ENCODE measurements around the gene LRRTM4. TPM values are rescaled to one million over a fixed set of nuclear protein-coding genes. Genes with fewer than 3 reads are reported as not detected.

LRRTM4 gene
- total and polyA plus RNA-seq, 10 of the 15 experiments (the other 5 are each of a cell fraction or from before 2014, with no cell fraction given), result 0.01 to 1.0 TPM; not detected in 8

- in situ Hi-C loops (cut with MboI) (no loop called here), intact Hi-C loops (cut with micrococcal nuclease; ENCODE audit: unreplicated experiment) (no loop called here)
- Histone ChIP-seq H3K36me3 (ENCODE audit: control insufficient read depth in 2 of 2, insufficient read depth in 2 of 2, low read length in 1 of 2) (no peaks in the 10 kb centered on the region), H3K9ac (ENCODE audit: control insufficient read depth, insufficient read depth, low read length) (no peak overlapping the region), H3K79me2 (ENCODE audit: control insufficient read depth, insufficient read depth, low read length) (no peaks in the 10 kb centered on the region), H3K4me1 (ENCODE audit: control insufficient read depth, insufficient read depth, low read length) (no peaks in the 10 kb centered on the region), H3K9me3 (replicated peaks; ENCODE audit: control insufficient read depth, insufficient read depth, low read length) (no peaks in the 10 kb centered on the region), H3K4me3 (no peak overlapping the region), H3K4me2 (ENCODE audit: control insufficient read depth, insufficient read depth) (no peak overlapping the region), H4K20me1 (ENCODE audit: control insufficient read depth, insufficient read depth) (no peaks in the 10 kb centered on the region), H3K27me3 (replicated peaks in 1 of 2; ENCODE audit: control insufficient read depth in 2 of 2, insufficient read depth in 2 of 2, low read length in 1 of 2) (no peaks in the 10 kb centered on the region), H2AFZ (ENCODE audit: control insufficient read depth, low read depth, low read length) (no peak overlapping the region), H3K27ac (ENCODE audit: control insufficient read depth, insufficient read depth) (no peak overlapping the region)
- DNase-seq (ENCODE audit: low read depth, low spot score) (no peak), FAIRE-seq (no peak), ATAC-seq (no peak)
- BruUV-seq (replicated peaks), result no TSS peak
- 14% methylated on average over 2 of the region's 2 CpGs for WGBS (ENCODE audit: insufficient coverage, insufficient replicate concordance, low lambda C conversion rate, missing lambda C conversion rate)
- SMC1A ChIA-PET (ENCODE audit: uncharacterized antibody, unreplicated experiment), result no interaction called here
- no peak for TF ChIP-seq TCF7 (IDR thresholded peaks at IDR 0.05; ENCODE audit: borderline replicate concordance)
- TF ChIP-seq SP1 (IDR thresholded peaks at IDR 0.05; ENCODE audit: low read depth, low read length), result no peak
- TF ChIP-seq BMI1 (IDR thresholded peaks at IDR 0.05; ENCODE audit: borderline replicate concordance), result no peak
- TF ChIP-seq ASH2L (IDR thresholded peaks at IDR 0.05; ENCODE audit: borderline replicate concordance, low read depth), result no peak
- TF ChIP-seq IKZF2 (IDR thresholded peaks at IDR 0.05), result no peak
- TF ChIP-seq LARP7 (IDR thresholded peaks at IDR 0.05), result no peak
- TF ChIP-seq, protein P1, sequence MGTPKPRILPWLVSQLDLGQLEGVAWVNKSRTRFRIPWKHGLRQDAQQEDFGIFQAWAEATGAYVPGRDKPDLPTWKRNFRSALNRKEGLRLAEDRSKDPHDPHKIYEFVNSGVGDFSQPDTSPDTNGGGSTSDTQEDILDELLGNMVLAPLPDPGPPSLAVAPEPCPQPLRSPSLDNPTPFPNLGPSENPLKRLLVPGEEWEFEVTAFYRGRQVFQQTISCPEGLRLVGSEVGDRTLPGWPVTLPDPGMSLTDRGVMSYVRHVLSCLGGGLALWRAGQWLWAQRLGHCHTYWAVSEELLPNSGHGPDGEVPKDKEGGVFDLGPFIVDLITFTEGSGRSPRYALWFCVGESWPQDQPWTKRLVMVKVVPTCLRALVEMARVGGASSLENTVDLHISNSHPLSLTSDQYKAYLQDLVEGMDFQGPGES (IDR thresholded peaks at IDR 0.05), result no peak
- no peak for TF ChIP-seq MTA2 (IDR thresholded peaks at IDR 0.05; ENCODE audit: low read depth)
- no peak for TF ChIP-seq YBX1 (IDR thresholded peaks at IDR 0.05)
- no peak for TF ChIP-seq HCFC1 (IDR thresholded peaks at IDR 0.05; ENCODE audit: low read length)
- no peak for TF ChIP-seq POLR2A (IDR thresholded peaks at IDR 0.05; ENCODE audit: low read depth, low read length)
- no peak for TF ChIP-seq ZSCAN29 (IDR thresholded peaks at IDR 0.05)
- TF ChIP-seq, protein P2, sequence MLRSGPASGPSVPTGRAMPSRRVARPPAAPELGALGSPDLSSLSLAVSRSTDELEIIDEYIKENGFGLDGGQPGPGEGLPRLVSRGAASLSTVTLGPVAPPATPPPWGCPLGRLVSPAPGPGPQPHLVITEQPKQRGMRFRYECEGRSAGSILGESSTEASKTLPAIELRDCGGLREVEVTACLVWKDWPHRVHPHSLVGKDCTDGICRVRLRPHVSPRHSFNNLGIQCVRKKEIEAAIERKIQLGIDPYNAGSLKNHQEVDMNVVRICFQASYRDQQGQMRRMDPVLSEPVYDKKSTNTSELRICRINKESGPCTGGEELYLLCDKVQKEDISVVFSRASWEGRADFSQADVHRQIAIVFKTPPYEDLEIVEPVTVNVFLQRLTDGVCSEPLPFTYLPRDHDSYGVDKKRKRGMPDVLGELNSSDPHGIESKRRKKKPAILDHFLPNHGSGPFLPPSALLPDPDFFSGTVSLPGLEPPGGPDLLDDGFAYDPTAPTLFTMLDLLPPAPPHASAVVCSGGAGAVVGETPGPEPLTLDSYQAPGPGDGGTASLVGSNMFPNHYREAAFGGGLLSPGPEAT (IDR thresholded peaks at IDR 0.05; ENCODE audit: low read depth), result no peak
- RAD21 ChIA-PET (ENCODE audit: unreplicated experiment), result no interaction called here
- CTCF ChIA-PET, result no interaction called here
- POLR2A ChIA-PET, result no interaction called here
Measured at GRCh38 chr2:77086051-77086450, 436.1 kb downstream of the LRRTM4 start.

Data from GM12878 (cell line).